HCT116 (cell line): ENCODE data around the gene NDUFB10. TPM values are rescaled to one million over a fixed set of nuclear protein-coding genes. Genes with fewer than 3 reads are reported as not detected.

ENCODE experiments used
- ATAC-seq: fragments of 200-7000 bp; cut with Tn5 transposase; 2 replicates; pipeline ENCODE4 v1.9.1; 2020; ENCODE audit warnings: mild to moderate bottlenecking, moderate library complexity
- BruUV-seq: library from RNA; stranded (reverse); fragments of 400-500 nt; replicated peaks from 2 replicates; lab custom pipeline; 2021; lab: Mats Ljungman, UMichigan
- CTCF ChIA-PET: fragments of 300-600 bp; sonication (Branson Sonifier 250); formaldehyde crosslinking; loops from one replicate; lab custom pipeline; 2021; ENCODE audit warnings: antibody characterized with exemption; lab: Charles Lee
- POLR2A ChIA-PET: fragments of 300-600, 350-600 bp; sonication (Branson Sonifier 250); formaldehyde crosslinking; loops from one replicate; lab custom pipeline; 2021; ENCODE audit warnings: antibody characterized with exemption; lab: Charles Lee
- RAD21 ChIA-PET, 2 experiments: fragments of 300-600 bp; sonication (Branson Sonifier 250); formaldehyde crosslinking; loops; one replicate each; lab custom pipeline; 2023; ENCODE audit warnings: low total read pairs in 2 of 2; ENCODE audit not compliant: uncharacterized antibody in 2 of 2, unreplicated experiment in 2 of 2, low non-redundant PET in 1 of 2; lab: Charles Lee
- DNase-seq: peaks from one replicate; pipeline ENCODE4 v3.0.0-alpha.2; 2010; ENCODE audit warnings: low read depth, low spot score
- H2AFZ ChIP-seq: fragments of 200-600 bp; shearing (Covaris generic), sonication (generic); 2 replicates; pipeline ENCODE4 v1.6.1; 2017; ENCODE audit warnings: low read depth, mixed run types, mixed read lengths, antibody characterized with exemption, low read length; ENCODE audit not compliant: poor library complexity, severe bottlenecking
- H3K27ac ChIP-seq: 2 replicates; pipeline ENCODE4 v1.5.1; 2012; ENCODE audit warnings: low read depth, low read length
- H3K27me3 ChIP-seq: fragments of 200-600 bp; sonication (generic); 2 replicates; pipeline ENCODE4 v1.6.1; 2016; ENCODE audit warnings: mixed run types, low read length, mixed read lengths; ENCODE audit not compliant: insufficient read depth
- H3K36me3 ChIP-seq, 2 experiments: fragments of 200-500 bp in 1 of 2; fragments of 200-600 bp in 1 of 2; sonication (Bioruptor generic) in 1 of 2; sonication (generic) in 1 of 2; 2 replicates each; pipeline versions ENCODE4 v1.5.1 to v1.6.1; 2014 to 2016; ENCODE audit warnings: low read length in 2 of 2, inconsistent platforms in 1 of 2, mixed read lengths in 1 of 2, mixed run types in 1 of 2; ENCODE audit not compliant: insufficient read depth in 2 of 2, control insufficient read depth in 1 of 2
- H3K4me1 ChIP-seq, 2 experiments: fragments of 200-600 bp in 1 of 2; sonication (generic) in 1 of 2; 2 replicates each; pipeline versions ENCODE4 v1.5.1 to v1.6.1; 2012 to 2017; ENCODE audit warnings: low read length in 2 of 2, inconsistent platforms in 1 of 2, mild to moderate bottlenecking in 1 of 2, mixed read lengths in 1 of 2, mixed run types in 1 of 2, moderate library complexity in 1 of 2; ENCODE audit not compliant: insufficient read depth in 2 of 2, control insufficient read depth in 1 of 2
- H3K4me2 ChIP-seq: fragments of 200-600 bp; sonication (generic); 2 replicates; pipeline ENCODE4 v1.6.1; 2017; ENCODE audit warnings: mixed run types, low read length, mixed read lengths
- H3K4me3 ChIP-seq, 2 experiments: fragments of 200-600 bp in 1 of 2; sonication (generic) in 1 of 2; replicated peaks in 1 of 2; 2 replicates each; pipeline ENCODE4 v1.5.1; 2011 to 2016; ENCODE audit warnings: low read length in 2 of 2, control low read depth in 1 of 2, low read depth in 1 of 2, mild to moderate bottlenecking in 1 of 2, mixed read lengths in 1 of 2, mixed run types in 1 of 2
- H3K79me2 ChIP-seq: fragments of 200-600 bp; sonication (generic); 2 replicates; pipeline ENCODE4 v1.6.1; 2017; ENCODE audit warnings: mild to moderate bottlenecking, mixed run types, low read length, moderate library complexity, mixed read lengths; ENCODE audit not compliant: insufficient read depth
- H3K9ac ChIP-seq: fragments of 200-600 bp; sonication (generic); 2 replicates; pipeline ENCODE4 v1.6.1; 2016; ENCODE audit warnings: low read length, mixed read lengths
- H3K9me2 ChIP-seq: fragments of 200-600 bp; sonication (generic), shearing (Covaris generic); 2 replicates; pipeline ENCODE4 v1.6.1; 2017; ENCODE audit warnings: mixed run types, mild to moderate bottlenecking, moderate library complexity; ENCODE audit not compliant: insufficient read depth
- H3K9me3 ChIP-seq, 2 experiments: fragments of 200-500 bp in 1 of 2; fragments of 200-600 bp in 1 of 2; sonication (Bioruptor generic) in 1 of 2; sonication (generic) in 1 of 2; 2 replicates each; pipeline ENCODE4 v1.6.1; 2014 to 2017; ENCODE audit warnings: low read length in 2 of 2, mixed read lengths in 2 of 2, inconsistent platforms in 1 of 2, low read depth in 1 of 2, mild to moderate bottlenecking in 1 of 2, mixed run types in 1 of 2, moderate library complexity in 1 of 2; ENCODE audit not compliant: control insufficient read depth in 1 of 2, insufficient read depth in 1 of 2
- H4K20me1 ChIP-seq: fragments of 200-600 bp; sonication (generic), shearing (Covaris generic); 2 replicates; pipeline ENCODE4 v1.6.1; 2017; ENCODE audit warnings: mixed run types, mild to moderate bottlenecking, moderate library complexity; ENCODE audit not compliant: insufficient read depth
- EZH2 ChIP-seq: fragments of 200-600 bp; sonication (generic); IDR thresholded peaks from 2 replicates; pipeline ENCODE4 v1.6.1; 2017; ENCODE audit warnings: antibody characterized with exemption, mixed run types
- MAX ChIP-seq: IDR thresholded peaks from 2 replicates; pipeline ENCODE4 v1.6.1; 2012
- REST ChIP-seq: IDR thresholded peaks from 2 replicates; pipeline ENCODE4 v1.6.1; 2012; ENCODE audit warnings: low read depth
- SIN3A ChIP-seq: IDR thresholded peaks from 2 replicates; pipeline ENCODE4 v1.6.1; 2012; ENCODE audit warnings: low read depth
- SRF ChIP-seq: IDR thresholded peaks from 2 replicates; pipeline ENCODE4 v1.6.1; 2012; ENCODE audit warnings: low read depth
- ZNF274 ChIP-seq: fragments of 200-500 bp; sonication (Bioruptor generic); IDR thresholded peaks from 2 replicates; pipeline ENCODE4 v1.6.1; 2014; ENCODE audit warnings: mild to moderate bottlenecking, low read depth, low read length, inconsistent platforms
- intact Hi-C: fragments of 100-400 bp; cut with micrococcal nuclease; formaldehyde crosslinking; loops from 2 replicates; pipeline ENCODE4 v1.10.0; 2022
- total RNA-seq: library from RNA; stranded (reverse); gene quantifications from one replicate; pipeline ENCODE4 v1.2.1, GENCODE V29; 2021; ENCODE audit not compliant: unreplicated experiment

The NDUFB10 gene
- total RNA-seq, 1 experiment from 2014 or later = 273 TPM

- no TSS peak for BruUV-seq
- DNase-seq (no peak), ATAC-seq (no peak)
- intact Hi-C loops = loop anchor here (5.0 kb wide), 1 partner anchor 141 kb away; no protein-coding TSS in a partner anchor
- no peaks in the 10 kb centered on the region for H3K27me3 ChIP-seq
- peaks cover 54% of the 10 kb centered on the region for H3K79me2 ChIP-seq
- H3K9me3 ChIP-seq = no peaks in the 10 kb centered on the region
- no peak overlapping the region for H3K4me3 ChIP-seq
- ChIA-PET RAD21 (no interaction called here), POLR2A (interaction anchor here (0.6 kb wide), 1 partner anchor 1409 kb away, joined by 3 read pairs; no protein-coding TSS in a partner anchor), CTCF (no interaction called here)
- no peak overlapping the region for H3K9ac ChIP-seq
- H3K9me2 ChIP-seq = no peaks in the 10 kb centered on the region
- H3K4me2 ChIP-seq = no peak overlapping the region
- no peak overlapping the region for H2AFZ ChIP-seq
- no peak overlapping the region for H3K27ac ChIP-seq
- TF ChIP-seq REST = no peak
- no peak for TF ChIP-seq ZNF274
- no peak for TF ChIP-seq SRF
- no peak for TF ChIP-seq SIN3A
- TF ChIP-seq EZH2 = no peak
- no peak for TF ChIP-seq MAX
- H3K36me3 ChIP-seq = peaks cover 25 to 58% of the 10 kb centered on the region in 2 experiments; a peak in 3 of 4 replicates
- no peaks in the 10 kb centered on the region; the same call in 1 of the 2 replicates for H4K20me1 ChIP-seq
- peaks cover 8 to 32% of the 10 kb centered on the region in 2 experiments for H3K4me1 ChIP-seq
Observed at GRCh38 chr16:2001456-2002355, 42.4 kb downstream of the NDUFB10 start.
